ENCODE measurements around the gene ITM2C. TPM values are rescaled to one million over a fixed set of nuclear protein-coding genes. Genes with fewer than 3 reads are reported as not detected.

The ITM2C gene
- polyA plus RNA-seq, 1 donor (not counting 4 experiments of a cell fraction or from before 2014, with no cell fraction given), result 55.0 TPM

- no peak for FAIRE-seq
- H3K27me3 ChIP-seq (ENCODE audit: control insufficient read depth, extremely low read depth, insufficient read depth, low read length), result peaks cover 13% of the 10 kb centered on the region
- no peaks in the 10 kb centered on the region for H3K36me3 ChIP-seq (ENCODE audit: control insufficient read depth in 2 of 2, extremely low read depth in 1 of 2, insufficient read depth in 2 of 2, low read length in 2 of 2)
- no peaks in the 10 kb centered on the region for H3K4me1 ChIP-seq (ENCODE audit: control insufficient read depth, extremely low read depth, insufficient read depth, low read length)
- peak overlapping the region; percentile 50 for H2AFZ ChIP-seq (ENCODE audit: control insufficient read depth, low read length)
- H3K4me3 ChIP-seq (ENCODE audit: control insufficient read depth in 2 of 3, extremely low read depth in 1 of 3, insufficient read depth in 2 of 3, low read depth in 1 of 3, low read length in 3 of 3), result peak overlapping the region in 1 of 3 experiments; percentile 18
- H4K20me1 ChIP-seq (ENCODE audit: control insufficient read depth, extremely low read depth, insufficient read depth, low read length), result no peaks in the 10 kb centered on the region
- peak overlapping the region; percentile 68 for H3K4me2 ChIP-seq (ENCODE audit: control insufficient read depth, extremely low read depth, insufficient read depth, low read depth, low read length)
- TF ChIP-seq CTCF (optimal IDR thresholded peaks at IDR 0.05 in 1 of 3, IDR thresholded peaks at IDR 0.05 in 1 of 3, conservative IDR thresholded peaks at IDR 0.05 in 1 of 3; ENCODE audit: extremely low read depth in 1 of 3, insufficient read depth in 2 of 3, low read length in 3 of 3) (no peak), EZH2 (IDR thresholded peaks at IDR 0.05; ENCODE audit: low read length) (no peak)
- H3K9me1 ChIP-seq (ENCODE audit: control insufficient read depth, extremely low read depth, insufficient read depth, low read length), result no peaks in the 10 kb centered on the region
- peak overlapping the region; percentile 25 for H3K9ac ChIP-seq (ENCODE audit: control insufficient read depth, extremely low read depth, insufficient read depth, low read length)
- peaks cover 4% of the 10 kb centered on the region for H3K9me3 ChIP-seq (ENCODE audit: control insufficient read depth, low read depth, low read length)
- no peaks in the 10 kb centered on the region for H3K79me2 ChIP-seq (ENCODE audit: control insufficient read depth, insufficient read depth, low read length)
- DNase-seq (ENCODE audit: low read depth, low spot score), result no peak
- H3K27ac ChIP-seq (ENCODE audit: control insufficient read depth, insufficient read depth, low read length), result no peak overlapping the region
- dilution Hi-C loops (cut with MboI; ENCODE audit: extremely low pct_ligation_motif_present, low sequenced_read_pairs), result no loop called here
These were observed 36.3 kb upstream of the ITM2C start for GRCh38 chr2:230828272-230828961.

- Histone ChIP-seq H3K4me3 (ENCODE audit: control insufficient read depth in 2 of 3, extremely low read depth in 1 of 3, insufficient read depth in 2 of 3, low read depth in 1 of 3, low read length in 3 of 3) (no peak overlapping the region), H2AFZ (ENCODE audit: control insufficient read depth, low read length) (no peak overlapping the region), H3K9me3 (ENCODE audit: control insufficient read depth, low read depth, low read length) (peaks cover 4% of the 10 kb centered on the region), H3K9ac (ENCODE audit: control insufficient read depth, extremely low read depth, insufficient read depth, low read length) (no peak overlapping the region), H3K36me3 (ENCODE audit: control insufficient read depth in 2 of 2, extremely low read depth in 1 of 2, insufficient read depth in 2 of 2, low read length in 2 of 2) (no peaks in the 10 kb centered on the region), H4K20me1 (ENCODE audit: control insufficient read depth, extremely low read depth, insufficient read depth, low read length) (no peaks in the 10 kb centered on the region), H3K4me1 (ENCODE audit: control insufficient read depth, extremely low read depth, insufficient read depth, low read length) (no peaks in the 10 kb centered on the region), H3K4me2 (ENCODE audit: control insufficient read depth, extremely low read depth, insufficient read depth, low read depth, low read length) (no peak overlapping the region), H3K79me2 (ENCODE audit: control insufficient read depth, insufficient read depth, low read length) (no peaks in the 10 kb centered on the region), H3K27ac (ENCODE audit: control insufficient read depth, insufficient read depth, low read length) (no peak overlapping the region), H3K9me1 (ENCODE audit: control insufficient read depth, extremely low read depth, insufficient read depth, low read length) (no peaks in the 10 kb centered on the region), H3K27me3 (ENCODE audit: control insufficient read depth, extremely low read depth, insufficient read depth, low read length) (peaks cover 13% of the 10 kb centered on the region)
- no peak for DNase-seq (ENCODE audit: low read depth, low spot score)
- TF ChIP-seq EZH2 (IDR thresholded peaks at IDR 0.05; ENCODE audit: low read length) (no peak), CTCF (optimal IDR thresholded peaks at IDR 0.05 in 1 of 3, IDR thresholded peaks at IDR 0.05 in 1 of 3, conservative IDR thresholded peaks at IDR 0.05 in 1 of 3; ENCODE audit: extremely low read depth in 1 of 3, insufficient read depth in 2 of 3, low read length in 3 of 3) (no peak)
- dilution Hi-C loops (cut with MboI; ENCODE audit: extremely low pct_ligation_motif_present, low sequenced_read_pairs), result no loop called here
- FAIRE-seq, result no peak
These were observed 35.4 kb upstream of the ITM2C start for GRCh38 chr2:230829293-230829692.
